GM18873 (cell line): ENCODE data around the gene CTTN.
"Not testable (repeated sequence)": the region's sequence is repeated elsewhere in the genome, so short reads cannot be mapped to it uniquely, and the experiment has no call there.

ENCODE experiments used
- ATAC-seq: cut with Tn5 transposase; IDR thresholded peaks from one replicate; pipeline ENCODE4 v1.9.1; 2021; ENCODE audit warnings: mild to moderate bottlenecking, moderate library complexity, moderate number of reproducible peaks; ENCODE audit not compliant: unreplicated experiment, low FRiP score

CTTN gene

GRCh38 chr11:70378506-70379134 is 19.7 kb upstream of the CTTN start:
- no peak for ATAC-seq

GRCh38 chr11:70381350-70381749 is 17.0 kb upstream of the CTTN start:
- no peak for ATAC-seq

GRCh38 chr11:70381872-70382861 is 16.2 kb upstream of the CTTN start:
- ATAC-seq: no peak

- no peak for ATAC-seq
These were observed 14.4 kb upstream of the CTTN start for GRCh38 chr11:70383664-70384565.

- no peak for ATAC-seq
These were observed 13.7 kb upstream of the CTTN start for GRCh38 chr11:70384566-70385152.

- ATAC-seq: no peak
These were observed 10.8 kb upstream of the CTTN start for GRCh38 chr11:70387564-70387963.

GRCh38 chr11:70389201-70389600 is 9.1 kb upstream of the CTTN start:
- ATAC-seq: no peak

- not testable (repeated sequence) for ATAC-seq
These were observed 7.4 kb upstream of the CTTN start for GRCh38 chr11:70390882-70391281.

GRCh38 chr11:70394211-70394950 is 3.9 kb upstream of the CTTN start:
- ATAC-seq: no peak

- no peak for ATAC-seq
These were observed 870 bp upstream of the CTTN start for GRCh38 chr11:70397336-70397982.

GRCh38 chr11:70398834-70399680 is 728 bp downstream of the CTTN start:
- no peak for ATAC-seq

GRCh38 chr11:70399681-70400112 is 1.4 kb downstream of the CTTN start:
- ATAC-seq: no peak

GRCh38 chr11:70400643-70401042 is 2.3 kb downstream of the CTTN start:
- no peak for ATAC-seq

GRCh38 chr11:70402016-70402415 is 3.7 kb downstream of the CTTN start:
- no peak for ATAC-seq

GRCh38 chr11:70402685-70403084 is 4.4 kb downstream of the CTTN start:
- ATAC-seq: no peak

- ATAC-seq: no peak
These were observed 5.9 kb downstream of the CTTN start for GRCh38 chr11:70404244-70404643.

GRCh38 chr11:70405679-70406395 is 7.5 kb downstream of the CTTN start:
- ATAC-seq: no peak

- no peak for ATAC-seq
These were observed 8.8 kb downstream of the CTTN start for GRCh38 chr11:70407121-70407520.
